K562 (cell line): ENCODE measurements around the gene DHX57. TPM values are rescaled to one million over a fixed set of nuclear protein-coding genes. Genes with fewer than 3 reads are reported as not detected.
A peak's percentile ranks its signal among the peaks of the same experiment; 100 is the strongest.

ENCODE experiments used
- ATAC-seq: fragments of 200-7000 bp; cut with Tn5 transposase; 3 replicates; pipeline ENCODE4 v1.9.1; 2020; ENCODE audit warnings: moderate library complexity
- BruUV-seq: library from RNA; stranded (reverse); fragments of 400-500 nt; replicated peaks from 2 replicates; lab custom pipeline; 2021; lab: Mats Ljungman, UMichigan
- CTCF ChIA-PET: fragments of 300-600 bp; formaldehyde crosslinking; extraction: SDS; loops from one replicate; lab custom pipeline; 2021; ENCODE audit warnings: low intra/inter-chr PET ratio; lab: Yijun Ruan, JAX
- POLR2A ChIA-PET: fragments of 300-600, 350-650 bp; sonication (Branson Sonifier 250); formaldehyde crosslinking; extraction: SDS; loops from one replicate; lab custom pipeline; 2021; ENCODE audit warnings: antibody characterized with exemption, inconsistent platforms; lab: Yijun Ruan, JAX
- DNase-seq, 4 experiments: peaks; one replicate each; pipeline versions ENCODE4 v3.0.0 to v3.0.0-alpha.2; 2011 to 2018; ENCODE audit warnings: low spot score in 3 of 4, mixed read lengths in 3 of 4; ENCODE audit errors: extremely low read depth in 1 of 4
- FAIRE-seq: peaks from 2 replicates; lab custom pipeline; 2011; peaks lifted over from hg19 to GRCh38; lab: Jason Lieb, UNC
- H2AFZ ChIP-seq: 2 replicates; pipeline ENCODE4 v1.6.0; 2011; ENCODE audit warnings: low read depth, low read length, control low read depth, inconsistent platforms
- H3K27ac ChIP-seq: fragments of 200-600 bp; 3 replicates; pipeline ENCODE4 v1.8.0; 2011; ENCODE audit warnings: low read depth, mild to moderate bottlenecking, control low read depth, inconsistent platforms, low read length, moderate library complexity, mixed read lengths; ENCODE audit errors: extremely low read depth
- H3K27me3 ChIP-seq, 2 experiments: fragments of 300-600 bp in 1 of 2; 2 replicates in 1 of 2; 3 replicates in 1 of 2; pipeline versions ENCODE4 v1.6.0 to v1.8.0; 2011; ENCODE audit warnings: inconsistent platforms in 2 of 2, low read length in 2 of 2, mild to moderate bottlenecking in 1 of 2, mixed read lengths in 1 of 2, moderate library complexity in 1 of 2; ENCODE audit not compliant: control insufficient read depth in 2 of 2, insufficient read depth in 2 of 2
- H3K36me3 ChIP-seq: fragments of 300-600 bp; 3 replicates; pipeline ENCODE4 v1.8.0; 2011; ENCODE audit warnings: mild to moderate bottlenecking, low read length, inconsistent platforms; ENCODE audit not compliant: control insufficient read depth, insufficient read depth
- H3K4me1 ChIP-seq, 2 experiments: fragments of 200-600 bp in 1 of 2; replicated peaks in 1 of 2; 2 replicates in 1 of 2; 3 replicates in 1 of 2; pipeline versions ENCODE4 v1.5.1 to v1.8.0; 2011; ENCODE audit warnings: inconsistent platforms in 2 of 2, low read length in 2 of 2, mild to moderate bottlenecking in 1 of 2, mixed read lengths in 1 of 2, moderate library complexity in 1 of 2; ENCODE audit not compliant: control insufficient read depth in 2 of 2, insufficient read depth in 2 of 2
- H3K4me2 ChIP-seq: 2 replicates; pipeline ENCODE4 v1.6.1; 2011; ENCODE audit warnings: low read length, control low read depth, inconsistent platforms, mixed read lengths; ENCODE audit not compliant: insufficient read depth
- H3K4me3 ChIP-seq: fragments of 200-600 bp; sonication (generic), shearing (Covaris generic); 2 replicates; pipeline ENCODE4 v1.5.1; 2016; ENCODE audit warnings: control low read depth, inconsistent platforms
- H3K79me2 ChIP-seq: fragments of 200-600 bp; 3 replicates; pipeline ENCODE4 v1.8.0; 2011; ENCODE audit warnings: low read length, inconsistent platforms; ENCODE audit not compliant: control insufficient read depth, insufficient read depth
- H3K9ac ChIP-seq, 2 experiments: 2 replicates each; pipeline versions ENCODE4 v1.6.0 to v1.6.1; 2011; ENCODE audit warnings: low read depth in 2 of 2, low read length in 2 of 2, control low read depth in 1 of 2, inconsistent platforms in 1 of 2, mild to moderate bottlenecking in 1 of 2, mixed read lengths in 1 of 2; ENCODE audit not compliant: insufficient read depth in 1 of 2
- H3K9me1 ChIP-seq: one replicate; pipeline ENCODE4 v1.6.0; 2011; ENCODE audit warnings: inconsistent platforms, mild to moderate bottlenecking, low read length, moderate library complexity; ENCODE audit not compliant: control insufficient read depth, insufficient read depth
- H3K9me3 ChIP-seq: replicated peaks from 2 replicates; pipeline ENCODE4 v1.5.1; 2011; ENCODE audit warnings: low read depth, low read length, inconsistent platforms; ENCODE audit not compliant: control insufficient read depth, insufficient read depth
- H4K20me1 ChIP-seq: replicated peaks from 2 replicates; pipeline ENCODE4 v1.6.1; 2011; ENCODE audit warnings: low read length, inconsistent platforms, mixed read lengths; ENCODE audit not compliant: control insufficient read depth, insufficient read depth
- ARID1B ChIP-seq: fragments of 450-650 bp; IDR thresholded peaks from 2 replicates; pipeline ENCODE4 v1.6.1; 2016; ENCODE audit warnings: antibody characterized with exemption, mild to moderate bottlenecking, inconsistent platforms
- BHLHE40 ChIP-seq: IDR thresholded peaks from 2 replicates; pipeline ENCODE4 v1.6.1; 2011; ENCODE audit warnings: low read length, improper control_type of control experiment
- CCAR2 ChIP-seq: fragments of 200-400 bp; formaldehyde crosslinking; IDR thresholded peaks from 2 replicates; pipeline ENCODE4 v1.6.1; 2017; ENCODE audit warnings: mild to moderate bottlenecking, low read depth, low read length
- CREBBP ChIP-seq: IDR thresholded peaks from one replicate; pipeline ENCODE4 v1.6.1; 2012; ENCODE audit warnings: low read depth, mild to moderate bottlenecking, control low read depth, inconsistent platforms, low read length
- ESRRA ChIP-seq: fragments of 450-650 bp; IDR thresholded peaks from 2 replicates; pipeline ENCODE4 v1.6.1; 2014; ENCODE audit warnings: low read depth, mild to moderate bottlenecking, moderate library complexity, borderline replicate concordance
- HMG20A ChIP-seq: fragments of 450-650 bp; formaldehyde crosslinking; conservative IDR thresholded peaks from 2 replicates; pipeline ENCODE4 v1.4.0; 2020; ENCODE audit warnings: mild to moderate bottlenecking, mixed read lengths
- MCM7 ChIP-seq, 2 experiments: fragments of 450-650 bp; IDR thresholded peaks; 2 replicates each; pipeline ENCODE4 v1.6.1; 2016 to 2018
- MYBL2 ChIP-seq, 2 experiments: fragments of 450-650 bp in 1 of 2; sonication (generic) in 1 of 2; formaldehyde crosslinking in 1 of 2; IDR thresholded peaks; 2 replicates each; pipeline versions ENCODE4 v1.6.1 to v1.8.1; 2017 to 2022; ENCODE audit warnings: borderline replicate concordance in 1 of 2, inconsistent platforms in 1 of 2, low read depth in 1 of 2, mild to moderate bottlenecking in 1 of 2, missing genetic modification reagents in 1 of 2, moderate library complexity in 1 of 2
- NKRF ChIP-seq: fragments of 450-650 bp; IDR thresholded peaks from 2 replicates; pipeline ENCODE4 v1.6.1; 2016; ENCODE audit warnings: borderline replicate concordance
- NR2C1 ChIP-seq, 2 experiments: fragments of 450-650 bp; IDR thresholded peaks; 2 replicates each; pipeline ENCODE4 v1.6.1; 2017; ENCODE audit warnings: mild to moderate bottlenecking in 2 of 2, antibody characterized with exemption in 1 of 2, inconsistent platforms in 1 of 2, missing compliant biosample characterization in 1 of 2, missing genetic modification characterization in 1 of 2
- SRSF9 ChIP-seq: fragments of 200-400 bp; formaldehyde crosslinking; IDR thresholded peaks from 2 replicates; pipeline ENCODE4 v1.6.1; 2017; ENCODE audit warnings: low read depth, low read length, borderline replicate concordance
- TCF3 ChIP-seq: sonication (generic); formaldehyde crosslinking; IDR thresholded peaks from 2 replicates; pipeline ENCODE4 v1.4.0; 2020; ENCODE audit warnings: mild to moderate bottlenecking, missing genetic modification reagents
- TSC22D4 ChIP-seq: fragments of 450-650 bp; IDR thresholded peaks from 2 replicates; pipeline ENCODE4 v1.6.1; 2016; ENCODE audit warnings: missing genetic modification characterization, missing biosample characterization, control low read depth
- ZBTB49 ChIP-seq: sonication (generic); formaldehyde crosslinking; IDR thresholded peaks from 2 replicates; pipeline ENCODE4 v1.8.0; 2022; ENCODE audit warnings: missing genetic modification reagents, mild to moderate bottlenecking, borderline replicate concordance
- ZNF121 ChIP-seq: sonication (generic); formaldehyde crosslinking; conservative IDR thresholded peaks from 2 replicates; pipeline ENCODE4 v1.8.0; 2022; ENCODE audit warnings: missing genetic modification reagents
- WGBS: fragments of 100-300 bp; shearing (Covaris generic); methylation state at CpG from one replicate; pipeline ENCODE4 v1.1.6; 2016; ENCODE audit warnings: low coverage, mixed read lengths; ENCODE audit not compliant: insufficient coverage; ENCODE audit errors: missing lambda C conversion rate; 5-methylcytosine and 5-hydroxymethylcytosine counted together
- in situ Hi-C: fragments of 300-500 bp; cut with MboI; formaldehyde crosslinking; loops from 4 replicates; pipeline ENCODE4 v1.15.0; 2018; ENCODE audit warnings: inconsistent platforms, mixed read lengths
- intact Hi-C: fragments of 100-400 bp; cut with micrococcal nuclease; formaldehyde crosslinking; loops from 2 replicates; pipeline ENCODE4 v1.14.2; 2022
- polyA plus RNA-seq, 8 experiments: library from polyadenylated mRNA; depleted of rRNA in 4 of 8; stranded (reverse) in 5 of 8; unstranded in 3 of 8; fragments of >200 nt; fragmentation: Nextera tagmentation in 2 of 8; fragmentation: Illumina TruSeq in 1 of 8; extraction: Ambion mirVana in 2 of 8; extraction: Trizol in 1 of 8; gene quantifications; 2 replicates each; pipeline versions ENCODE4 v1.2.1 to v1.2.3, GENCODE V29; 2011 to 2014; ENCODE audit warnings: inconsistent platforms in 1 of 8, missing spikeins in 1 of 8
- total RNA-seq, 7 experiments: library from RNA; depleted of rRNA in 6 of 7; stranded (reverse); fragments of >200 nt in 6 of 7; fragmentation: Illumina TruSeq in 2 of 7; extraction: Trizol in 2 of 7; gene quantifications; 2 replicates each; pipeline versions ENCODE4 v1.2.1 to v1.2.3, GENCODE V29; 2011 to 2021; ENCODE audit warnings: low replicate concordance in 1 of 7

DHX57 gene
- total and polyA plus RNA-seq, 9 of the 15 experiments (the other 6 are each of a cell fraction or from before 2014, with no cell fraction given): 7.4 to 23.6 (median 17.9) TPM

DNA sequence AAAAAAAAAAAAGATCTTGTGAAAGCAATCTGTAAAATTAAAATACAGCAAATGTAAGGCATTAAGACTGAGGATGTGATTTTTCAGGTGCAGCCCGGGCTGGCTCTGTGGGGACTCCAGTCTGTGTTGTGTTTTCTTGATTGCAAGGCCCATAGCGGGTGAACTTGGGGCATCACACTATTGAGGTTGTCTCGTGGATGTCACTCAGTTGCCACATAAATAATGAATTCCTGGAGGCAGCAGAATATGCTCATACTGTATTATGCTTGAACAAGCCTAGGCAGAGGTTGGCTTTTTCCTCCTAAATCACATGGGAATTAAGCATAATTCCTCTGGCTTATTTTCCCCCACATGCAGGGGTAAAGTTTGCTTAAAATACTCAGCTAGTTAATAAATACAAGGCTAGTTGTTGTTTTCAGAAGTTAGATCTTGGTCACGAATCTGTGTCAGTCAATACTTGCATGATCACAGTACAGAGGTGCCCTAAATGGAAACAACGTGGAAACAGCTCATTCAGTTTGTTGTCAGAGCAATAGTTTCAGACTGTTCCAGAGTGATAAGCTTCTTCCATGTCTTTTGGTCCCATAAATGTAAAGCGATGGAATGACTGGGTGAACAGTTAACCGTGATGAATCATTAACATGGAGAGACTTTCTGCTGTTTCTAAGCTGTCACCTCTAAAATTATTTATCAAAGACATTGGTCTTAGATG lies 81.3 kb downstream of the DHX57 start (continued):
- TF ChIP-seq NR2C1 (IDR thresholded peaks at IDR 0.05): no peak
- no peak for TF ChIP-seq NR2C1 (tag; IDR thresholded peaks at IDR 0.05)
- no peak for TF ChIP-seq BHLHE40
- no peak for TF ChIP-seq NKRF
- no peak for TF ChIP-seq ZNF121
- 0 out of 2 replicates have a peak, but pooled peaks have one; percentile 26 for TF ChIP-seq ARID1B
- TF ChIP-seq TCF3 (CRISPR knock-in tag): 0 out of 2 replicates have a peak, but pooled peaks have one; percentile 32
- no peak for TF ChIP-seq CREBBP
- TF ChIP-seq ESRRA: no peak

DNA sequence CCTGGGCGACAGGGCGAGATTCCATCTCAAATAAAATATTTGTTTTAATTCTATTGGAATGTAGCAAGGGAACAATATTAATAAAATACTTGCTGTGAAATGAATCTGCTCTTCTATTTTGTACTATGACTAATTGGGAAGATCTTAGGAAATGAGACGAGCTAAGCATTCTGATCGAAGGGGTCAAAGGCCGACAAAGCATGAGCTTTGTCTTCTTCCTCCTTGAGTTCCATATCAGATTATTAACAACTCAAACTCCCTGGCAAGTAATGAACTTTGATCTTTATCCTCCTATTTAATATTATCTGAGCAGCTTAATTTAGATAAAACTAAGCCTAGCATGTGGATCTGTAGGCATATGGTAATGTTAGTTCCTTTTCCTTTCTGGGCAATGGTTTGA lies 82.2 kb downstream of the DHX57 start:
- no peaks in the 10 kb centered on the region for H3K4me1 ChIP-seq
- intact Hi-C loops (no loop called here), in situ Hi-C loops (no loop called here)
- H3K36me3 ChIP-seq: peaks cover 11% of the 10 kb centered on the region; the same call in 1 of the 3 replicates
- no peaks in the 10 kb centered on the region for H3K27me3 ChIP-seq
- WGBS: 58% methylated on average over 5 of the region's 5 CpGs
- CTCF ChIA-PET: no interaction called here
- H2AFZ ChIP-seq: no peak overlapping the region
- no TSS peak for BruUV-seq
- H4K20me1 ChIP-seq: no peaks in the 10 kb centered on the region
- no peak overlapping the region for H3K27ac ChIP-seq
- H3K9me1 ChIP-seq: no peaks in the 10 kb centered on the region
- ATAC-seq (no peak), FAIRE-seq (no peak), DNase-seq (no peak)
- no peak overlapping the region for H3K4me3 ChIP-seq
- H3K9me3 ChIP-seq: no peaks in the 10 kb centered on the region
- H3K4me2 ChIP-seq: no peak overlapping the region
- H3K9ac ChIP-seq: no peak overlapping the region
- POLR2A ChIA-PET: interaction anchor here (0.6 to 1.4 kb wide), 3 partner anchors 10 to 45 kb away, joined by 3 to 4 read pairs (median 3); partner anchors contain the start of gene SRSF7
- no peaks in the 10 kb centered on the region for H3K79me2 ChIP-seq
- TF ChIP-seq MCM7 (IDR thresholded peaks at IDR 0.05): no peak
- no peak for TF ChIP-seq CCAR2
- TF ChIP-seq MYBL2 (IDR thresholded peaks at IDR 0.05; ENCODE audit: low read depth): no peak
- TF ChIP-seq MYBL2 (CRISPR knock-in tag; IDR thresholded peaks at IDR 0.05; ENCODE audit: borderline replicate concordance): no peak
- no peak for TF ChIP-seq TSC22D4 (tag)
- TF ChIP-seq HMG20A (CRISPR knock-in tag): no peak
- no peak for TF ChIP-seq ZBTB49
- no peak for TF ChIP-seq SRSF9
